Left lung (tissue), 10 donors: ENCODE results near the gene PCSK6. TPM values are rescaled to one million over a fixed set of nuclear protein-coding genes. Genes with fewer than 3 reads are reported as not detected.

Experiments
- ATAC-seq: fragments of 200-7000 bp; cut with Tn5 transposase; one replicate; pipeline ENCODE4 v1.9.1; 2020; ENCODE audit warnings: moderate library complexity
- DNase-seq, 4 donors: peaks; one replicate each; pipeline ENCODE4 v3.0.0-alpha.2; 2013 to 2020
- H3K27ac ChIP-seq, 2 donors: fragments of 200-600 bp; sonication (generic) in 1 of 2; one replicate each; pipeline versions ENCODE4 v1.5.0 to v1.8.0; 2020 to 2021
- H3K27me3 ChIP-seq, 2 donors: fragments of 200-600 bp; sonication (generic) in 1 of 2; one replicate each; pipeline versions ENCODE4 v1.5.0 to v1.8.0; 2020 to 2021
- H3K36me3 ChIP-seq, 2 donors: fragments of 200-600 bp; sonication (generic) in 1 of 2; one replicate each; pipeline versions ENCODE4 v1.5.0 to v1.8.0; 2020 to 2021
- H3K4me1 ChIP-seq, 2 donors: fragments of 200-600 bp; one replicate each; pipeline ENCODE4 v1.8.0; 2021
- H3K4me3 ChIP-seq, 2 donors: fragments of 200-600 bp; sonication (generic) in 1 of 2; one replicate each; pipeline versions ENCODE4 v1.5.0 to v1.8.0; 2020 to 2021; ENCODE audit warnings: mild to moderate bottlenecking in 1 of 2
- H3K9me3 ChIP-seq, 2 donors: fragments of 200-600 bp; sonication (generic) in 1 of 2; one replicate each; pipeline versions ENCODE4 v1.5.0 to v1.8.0; 2020 to 2021
- CTCF ChIP-seq, 2 donors: fragments of 200-600 bp; sonication (generic) in 1 of 2; IDR thresholded peaks; one replicate each; pipeline versions ENCODE4 v1.5.0 to v1.8.0; 2021; ENCODE audit warnings: antibody characterized with exemption in 2 of 2
- intact Hi-C, 2 donors: fragments of 100-400 bp; cut with DNase I; formaldehyde crosslinking; loops; one replicate each; pipeline versions ENCODE4 v1.11.2 to v1.14.2; 2022
- polyA plus RNA-seq, 6 donors: library from polyadenylated mRNA; unstranded; fragments of 120-200 nt; gene quantifications; one replicate each; pipeline ENCODE4 v1.2.1, GENCODE V29; 2013; ENCODE audit not compliant: insufficient read length in 6 of 6
- total RNA-seq, 2 donors: library from RNA; stranded (reverse); fragmentation: NEBNext Ultra II Directional; extraction: Animal tissue kit (Norgen Biotek cat#: 25700); gene quantifications; one replicate each; pipeline ENCODE4 v1.2.1, GENCODE V29; 2021
- donor health status: DM: no; HTN: yes; CAD: no.
- donor health status: DM: no; HTN: no; CAD: no.

PCSK6 gene
- total and polyA plus RNA-seq, 8 donors = 7.7 to 25.7 (median 22.8) TPM

GRCh38 chr15:101374326-101374725 lies 115.2 kb downstream of the PCSK6 start:
- no peaks in the 10 kb centered on the region for H3K4me1 ChIP-seq
- no peaks in the 10 kb centered on the region for H3K36me3 ChIP-seq
- H3K4me3 ChIP-seq = no peak overlapping the region
- no peak for ATAC-seq
- peaks cover 0 to 17% of the 10 kb centered on the region in 2 donors for H3K27me3 ChIP-seq
- DNase-seq = no peak
- no peak overlapping the region for H3K27ac ChIP-seq
- TF ChIP-seq CTCF (IDR thresholded peaks at IDR 0.05) = no peak
- intact Hi-C loops = no loop called here
- H3K9me3 ChIP-seq = no peaks in the 10 kb centered on the region

- no peak for ATAC-seq
These were observed 115.9 kb downstream of the PCSK6 start for GRCh38 chr15:101373577-101373976.

GRCh38 chr15:101372960-101373525 lies 116.5 kb downstream of the PCSK6 start:
- H3K27me3 ChIP-seq = peaks cover 0 to 17% of the 10 kb centered on the region in 2 donors
- DNase-seq (peak in 1 of 4 donors; percentile 41), ATAC-seq (no peak)
- H3K4me1 ChIP-seq = no peaks in the 10 kb centered on the region
- H3K4me3 ChIP-seq = no peak overlapping the region
- intact Hi-C loops = no loop called here
- no peaks in the 10 kb centered on the region for H3K36me3 ChIP-seq
- TF ChIP-seq CTCF (IDR thresholded peaks at IDR 0.05) = no peak
- H3K27ac ChIP-seq = no peak overlapping the region
- H3K9me3 ChIP-seq = no peaks in the 10 kb centered on the region

More at GRCh38 chr15:101373577-101373976, 115.9 kb downstream of the PCSK6 start:
- Histone ChIP-seq H3K4me3 (no peak overlapping the region), H3K36me3 (no peaks in the 10 kb centered on the region), H3K27me3 (peaks cover 0 to 17% of the 10 kb centered on the region in 2 donors), H3K9me3 (no peaks in the 10 kb centered on the region), H3K27ac (no peak overlapping the region), H3K4me1 (no peaks in the 10 kb centered on the region)
- intact Hi-C loops = no loop called here
- no peak for DNase-seq
- TF ChIP-seq CTCF (IDR thresholded peaks at IDR 0.05) = no peak

- TF ChIP-seq CTCF (IDR thresholded peaks at IDR 0.05) = no peak
- Histone ChIP-seq H3K36me3 (no peaks in the 10 kb centered on the region), H3K27ac (no peak overlapping the region), H3K9me3 (no peaks in the 10 kb centered on the region), H3K4me1 (no peaks in the 10 kb centered on the region), H3K27me3 (peaks cover 0 to 17% of the 10 kb centered on the region in 2 donors), H3K4me3 (no peak overlapping the region)
- DNase-seq (peak in 1 of 4 donors; percentile 32), ATAC-seq (no peak)
- intact Hi-C loops = no loop called here
These were observed 117.3 kb downstream of the PCSK6 start for GRCh38 chr15:101372149-101372577.

GRCh38 chr15:101371519-101371918 lies 118.0 kb downstream of the PCSK6 start:
- no peaks in the 10 kb centered on the region for H3K4me1 ChIP-seq
- no peak overlapping the region for H3K4me3 ChIP-seq
- DNase-seq (peak in 1 of 4 donors; percentile 51), ATAC-seq (no peak)
- H3K9me3 ChIP-seq = no peaks in the 10 kb centered on the region
- intact Hi-C loops = no loop called here
- TF ChIP-seq CTCF (IDR thresholded peaks at IDR 0.05) = no peak
- peaks cover 0 to 17% of the 10 kb centered on the region in 2 donors for H3K27me3 ChIP-seq
- H3K36me3 ChIP-seq = no peaks in the 10 kb centered on the region
- no peak overlapping the region for H3K27ac ChIP-seq
